PC-3 (cell line): ENCODE measurements around the gene TYRP1.

Source experiments
- EZH2phosphoT487 ChIP-seq: fragments of 300-600 bp; sonication (generic); IDR thresholded peaks from 2 replicates; pipeline ENCODE4 v1.6.1; 2018; ENCODE audit warnings: mild to moderate bottlenecking, antibody characterized with exemption, low read length, borderline replicate concordance
- TF ChIP-seq, protein P1 (sequence below): fragments of 300-600 bp; sonication (generic); conservative IDR thresholded peaks from 2 replicates; pipeline ENCODE4 v1.5.1; 2017; ENCODE audit warnings: antibody characterized with exemption, low read depth, mild to moderate bottlenecking, low read length

DNA sequence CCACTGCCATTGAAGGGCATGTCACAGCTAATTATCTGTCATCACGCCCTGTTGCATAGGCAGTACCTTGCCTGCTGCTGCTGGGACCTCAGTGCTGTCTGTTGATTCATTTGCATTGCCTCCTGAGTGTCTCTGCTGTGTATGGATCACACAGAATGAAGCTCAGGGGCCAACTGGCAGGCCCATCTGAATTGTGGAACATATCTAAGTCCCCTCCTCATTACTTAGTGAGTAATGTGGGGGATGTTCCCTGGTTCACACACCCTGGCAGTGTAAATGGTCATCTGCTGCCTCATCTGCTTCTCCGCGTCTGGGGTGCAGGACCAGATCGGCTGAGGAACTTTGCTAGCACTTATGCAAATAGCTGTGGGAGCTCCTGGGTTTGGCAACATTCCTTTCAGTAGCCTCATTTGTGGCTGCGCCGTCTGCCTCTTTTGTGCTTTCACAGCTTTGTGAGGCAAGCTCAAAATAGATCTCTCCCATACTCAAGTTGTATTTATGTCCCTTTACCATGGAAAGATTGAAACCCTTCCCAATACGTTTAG is 25.4 kb downstream of the TYRP1 start:
- TF ChIP-seq, protein P1, sequence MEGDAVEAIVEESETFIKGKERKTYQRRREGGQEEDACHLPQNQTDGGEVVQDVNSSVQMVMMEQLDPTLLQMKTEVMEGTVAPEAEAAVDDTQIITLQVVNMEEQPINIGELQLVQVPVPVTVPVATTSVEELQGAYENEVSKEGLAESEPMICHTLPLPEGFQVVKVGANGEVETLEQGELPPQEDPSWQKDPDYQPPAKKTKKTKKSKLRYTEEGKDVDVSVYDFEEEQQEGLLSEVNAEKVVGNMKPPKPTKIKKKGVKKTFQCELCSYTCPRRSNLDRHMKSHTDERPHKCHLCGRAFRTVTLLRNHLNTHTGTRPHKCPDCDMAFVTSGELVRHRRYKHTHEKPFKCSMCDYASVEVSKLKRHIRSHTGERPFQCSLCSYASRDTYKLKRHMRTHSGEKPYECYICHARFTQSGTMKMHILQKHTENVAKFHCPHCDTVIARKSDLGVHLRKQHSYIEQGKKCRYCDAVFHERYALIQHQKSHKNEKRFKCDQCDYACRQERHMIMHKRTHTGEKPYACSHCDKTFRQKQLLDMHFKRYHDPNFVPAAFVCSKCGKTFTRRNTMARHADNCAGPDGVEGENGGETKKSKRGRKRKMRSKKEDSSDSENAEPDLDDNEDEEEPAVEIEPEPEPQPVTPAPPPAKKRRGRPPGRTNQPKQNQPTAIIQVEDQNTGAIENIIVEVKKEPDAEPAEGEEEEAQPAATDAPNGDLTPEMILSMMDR, result no peak
- TF ChIP-seq EZH2phosphoT487, result no peak
